NCI-H146 treated with DMSO at 0.1 percent for 48 hours (cell line): ENCODE results near the gene DUSP8.
A peak's percentile ranks its signal among the peaks of the same experiment; 100 is the strongest.
"Not testable (repeated sequence)": the region's sequence is repeated elsewhere in the genome, so short reads cannot be mapped to it uniquely, and the experiment has no call there.

Experiments
- DNase-seq: peaks from one replicate; lab custom pipeline; 2025; ENCODE audit not compliant: unreplicated experiment; lab: John Stamatoyannopoulos, UW

DUSP8 gene

DNA sequence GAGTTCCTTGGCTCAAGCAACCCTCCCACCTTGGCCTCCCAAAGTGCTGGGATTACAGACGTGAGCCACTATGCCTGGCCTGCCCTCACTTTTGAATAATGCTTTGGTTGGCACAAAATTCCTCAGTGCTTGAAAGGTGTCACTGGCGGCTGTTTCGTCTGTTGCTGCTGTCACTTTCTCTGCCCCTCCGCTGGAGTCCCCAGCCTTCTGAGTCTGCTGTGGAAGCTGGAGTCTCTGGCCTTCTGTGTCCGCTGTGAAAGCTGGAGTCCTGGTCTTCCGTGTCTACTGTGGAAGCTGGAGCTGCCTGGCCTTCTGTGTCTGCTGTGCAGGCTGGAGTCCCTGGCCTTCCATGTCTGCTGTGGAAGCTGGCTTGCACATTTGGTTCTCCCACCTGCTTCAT, 17.9 kb upstream of the DUSP8 start:
- DNase-seq = no peak

DNA sequence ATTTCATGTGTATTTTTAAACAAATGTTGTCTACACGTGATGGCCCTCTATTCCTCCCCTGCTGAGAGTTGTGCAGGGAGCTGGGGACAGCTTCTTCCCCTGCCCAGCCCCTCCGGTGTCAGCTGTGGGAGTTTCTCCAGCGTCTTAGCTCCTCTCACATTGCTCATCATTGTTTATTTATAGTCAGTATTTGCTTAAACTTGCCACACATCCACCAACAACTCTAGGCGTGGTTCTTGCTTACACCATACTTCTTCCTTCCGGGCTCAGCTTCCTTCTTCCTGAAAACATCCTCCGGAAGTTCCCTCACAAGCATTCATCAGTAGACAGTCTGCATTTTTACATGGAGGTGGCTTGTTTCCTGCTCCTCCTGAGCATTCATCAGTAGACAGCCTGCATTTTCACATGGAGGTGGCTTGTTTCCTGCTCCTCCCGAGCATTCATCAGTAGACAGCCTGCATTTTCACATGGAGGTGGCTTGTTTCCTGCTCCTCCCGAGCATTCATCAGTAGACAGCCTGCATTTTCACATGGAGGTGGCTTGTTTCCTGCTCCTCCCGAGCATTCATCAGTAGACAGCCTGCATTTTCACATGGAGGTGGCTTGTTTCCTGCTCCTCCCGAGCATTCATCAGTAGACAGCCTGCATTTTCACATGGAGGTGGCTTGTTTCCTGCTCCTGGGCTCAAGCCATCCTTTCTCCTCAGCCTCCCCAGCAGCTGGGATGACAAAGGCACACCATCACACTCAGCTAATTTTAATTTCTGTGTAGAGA, 17.3 kb upstream of the DUSP8 start:
- DNase-seq = not testable (repeated sequence)

DNA sequence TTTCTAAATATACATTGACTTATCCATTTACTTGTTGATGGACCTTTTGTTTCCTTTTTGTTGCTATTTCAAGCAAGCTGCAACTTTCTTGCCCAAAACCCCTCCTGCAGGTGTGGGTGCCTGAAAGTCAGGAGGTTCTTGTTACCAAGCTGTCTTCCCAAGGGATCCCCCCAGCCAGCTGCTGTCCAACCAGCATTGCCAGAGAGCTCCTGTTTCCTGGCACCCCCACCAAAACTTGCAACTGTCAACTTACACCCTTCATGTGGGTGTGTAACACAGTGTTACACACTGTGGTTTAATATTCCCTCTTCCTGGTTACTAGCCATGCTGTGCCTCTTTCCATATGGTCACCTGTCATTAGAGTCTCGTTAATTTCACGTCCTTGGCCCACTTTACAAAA, 14.6 kb upstream of the DUSP8 start:
- DNase-seq = no peak

DNA sequence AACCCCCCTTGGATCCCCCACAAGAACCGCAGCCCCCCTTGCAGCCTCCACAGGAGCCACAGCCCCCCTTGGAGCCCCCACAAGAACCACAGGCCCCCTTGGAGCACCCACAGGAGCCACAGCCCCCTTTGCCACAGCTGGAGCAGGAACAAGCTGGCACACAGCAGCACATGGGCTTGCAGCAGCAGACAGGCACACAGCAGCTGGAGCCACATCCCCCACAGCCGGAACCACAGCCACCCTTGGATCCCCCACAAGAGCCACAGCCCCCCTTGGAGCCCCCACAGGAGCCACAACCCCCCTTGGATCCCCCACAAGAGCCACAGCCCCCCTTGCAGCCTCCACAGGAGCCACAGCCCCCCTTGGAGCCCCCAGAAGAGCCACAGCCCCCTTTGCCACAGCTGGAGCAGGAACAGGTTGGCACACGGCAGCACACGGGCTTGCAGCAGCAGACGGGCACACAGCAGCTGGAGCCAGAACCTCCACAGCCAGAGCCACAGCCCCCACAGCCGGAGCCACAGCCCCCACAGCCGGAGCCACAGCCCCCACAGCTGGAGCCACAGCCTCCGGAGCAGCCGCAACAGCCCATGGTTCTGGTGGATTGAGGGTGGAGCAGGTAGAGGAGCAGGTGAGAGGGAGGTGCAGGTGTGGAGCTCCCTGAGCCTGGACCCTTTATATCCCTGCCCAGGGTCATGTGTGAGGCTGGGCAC, 12.7 kb upstream of the DUSP8 start, which contains the start of gene KRTAP5-1:
TSS of gene KRTAP5-1 (minus strand) at position 623 of the 710 bp plus-strand sequence. CDS start at position 589, 34 bp downstream.
- not testable (repeated sequence) for DNase-seq

DNA sequence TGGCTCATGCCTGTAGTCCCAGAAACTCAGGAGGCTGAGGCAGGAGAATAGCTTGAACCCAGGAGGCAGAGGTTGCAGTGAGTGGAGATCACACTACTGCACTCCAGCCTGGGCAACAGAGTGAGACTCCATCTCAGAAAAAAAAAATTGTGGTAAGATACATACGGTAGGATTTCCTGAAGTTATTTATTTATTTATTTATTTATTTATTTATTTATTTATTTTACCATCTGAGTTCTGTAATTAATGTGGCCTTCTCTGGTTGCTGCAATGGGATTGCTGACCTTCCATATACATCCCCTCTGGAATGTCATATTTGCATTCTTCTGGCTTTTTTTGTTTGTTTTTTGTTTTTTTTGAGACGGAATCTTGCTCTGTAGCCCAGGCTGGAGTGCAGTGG, 10.8 kb upstream of the DUSP8 start:
- DNase-seq = not testable (repeated sequence)

DNA sequence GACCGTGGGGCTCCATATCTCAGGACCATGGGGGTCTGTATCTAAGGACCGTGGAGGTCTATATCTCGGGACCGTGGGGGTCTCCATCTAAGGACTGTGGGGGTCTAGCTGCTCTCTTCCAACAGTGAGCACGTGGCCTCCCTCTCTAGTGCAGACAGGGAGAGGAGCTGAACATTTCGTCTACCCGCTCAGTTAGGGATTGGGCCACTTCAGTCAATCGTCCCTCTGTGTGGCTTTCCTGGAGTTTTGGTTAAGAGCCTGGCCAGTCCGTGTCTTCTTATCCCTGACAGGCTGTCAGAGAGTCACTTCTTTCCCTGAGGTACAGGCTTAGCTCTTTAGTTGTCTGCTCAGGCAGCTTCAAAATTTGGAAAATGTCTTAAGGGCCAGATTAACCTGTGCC, 9.9 kb upstream of the DUSP8 start:
- DNase-seq = no peak

DNA sequence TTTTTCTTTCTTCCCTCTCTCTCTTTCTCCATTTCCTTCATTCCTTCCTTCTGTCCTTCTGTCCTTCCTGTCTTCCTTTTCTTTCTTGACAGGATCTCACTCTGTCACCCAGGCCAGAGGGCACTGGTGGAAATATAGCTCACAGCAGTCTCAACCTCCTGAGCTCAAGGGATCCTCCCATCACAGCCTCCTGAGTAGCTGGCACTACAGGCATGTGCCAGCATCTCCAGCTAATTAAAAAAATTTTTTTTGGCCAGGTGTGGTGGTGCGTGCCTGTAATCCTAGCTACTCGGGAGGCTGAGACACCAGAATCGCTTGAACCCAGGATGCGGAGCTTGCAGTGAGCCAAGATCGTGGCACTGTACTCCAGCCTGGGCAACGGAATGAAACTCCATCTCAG, 4.8 kb upstream of the DUSP8 start:
- no peak for DNase-seq

DNA sequence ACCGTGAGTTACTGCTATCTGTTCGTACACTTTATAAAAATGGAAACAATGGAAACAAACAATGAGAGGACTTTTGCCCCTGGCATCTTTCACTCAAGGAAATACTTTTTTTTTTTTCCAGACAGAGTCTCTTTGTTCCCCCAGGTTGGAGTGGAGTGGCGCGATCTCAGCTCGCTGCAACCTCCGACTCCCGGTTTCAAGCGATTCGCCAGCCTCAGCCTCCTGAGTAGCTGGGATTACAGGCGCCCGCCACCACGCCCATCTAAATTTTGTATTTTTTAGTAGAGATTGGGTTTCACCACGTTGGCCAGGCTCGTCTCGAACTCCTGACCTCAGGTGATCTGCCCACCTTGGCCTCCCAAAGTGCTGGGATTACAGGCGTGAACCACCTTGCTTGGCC, 3.7 kb upstream of the DUSP8 start:
- DNase-seq = not testable (repeated sequence)

DNA sequence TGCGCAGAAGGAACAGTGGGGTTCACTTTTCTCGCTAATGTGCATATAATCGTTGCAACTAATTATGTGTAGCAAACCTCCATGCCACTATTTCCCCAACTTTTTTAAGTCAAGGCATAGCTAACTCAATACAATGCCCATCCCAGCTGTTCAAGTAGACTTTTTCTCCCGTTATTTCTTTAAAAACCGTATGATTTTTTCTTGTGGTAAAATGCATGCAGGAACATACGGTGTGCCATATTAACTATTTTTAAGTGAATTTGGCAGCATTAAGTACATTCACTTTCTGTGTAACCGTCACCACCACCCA, 2.8 kb upstream of the DUSP8 start:
- no peak for DNase-seq

DNA sequence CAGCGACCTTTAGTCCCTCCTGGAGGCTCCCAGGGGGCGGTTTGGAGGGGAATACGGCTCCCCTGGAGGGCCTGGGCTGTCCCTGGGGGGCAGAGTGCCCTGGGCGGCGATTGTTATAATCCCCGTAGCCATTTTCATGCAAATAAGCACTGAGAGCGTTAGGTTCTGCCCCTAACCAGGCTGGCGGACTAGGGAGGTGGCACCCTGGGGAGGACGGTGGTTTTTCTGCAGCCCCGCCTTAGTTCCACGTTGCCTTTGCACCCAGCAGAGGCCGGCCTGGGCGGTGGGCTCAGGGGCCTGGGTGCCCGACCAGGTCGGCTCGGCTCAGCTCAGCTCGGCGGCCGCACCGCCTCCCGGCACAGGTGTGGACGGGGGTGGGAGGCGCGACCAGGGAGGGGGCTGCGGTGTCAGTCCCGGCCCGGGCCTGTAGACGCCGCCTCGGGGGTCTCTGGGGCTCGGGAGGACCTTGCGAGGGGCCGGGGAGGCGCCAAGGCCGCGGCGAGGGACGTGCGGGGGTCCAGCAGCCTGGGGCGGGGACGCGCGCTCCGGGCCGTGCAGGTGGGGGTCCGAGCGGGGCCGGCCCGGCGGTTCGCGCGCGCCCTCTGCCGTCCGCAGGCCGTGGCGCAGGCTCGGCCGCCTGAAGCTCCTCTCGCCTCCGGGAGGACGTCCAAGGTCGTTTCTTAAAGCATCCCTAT, 2.3 kb upstream of the DUSP8 start:
- peak; percentile 91 for DNase-seq

DNA sequence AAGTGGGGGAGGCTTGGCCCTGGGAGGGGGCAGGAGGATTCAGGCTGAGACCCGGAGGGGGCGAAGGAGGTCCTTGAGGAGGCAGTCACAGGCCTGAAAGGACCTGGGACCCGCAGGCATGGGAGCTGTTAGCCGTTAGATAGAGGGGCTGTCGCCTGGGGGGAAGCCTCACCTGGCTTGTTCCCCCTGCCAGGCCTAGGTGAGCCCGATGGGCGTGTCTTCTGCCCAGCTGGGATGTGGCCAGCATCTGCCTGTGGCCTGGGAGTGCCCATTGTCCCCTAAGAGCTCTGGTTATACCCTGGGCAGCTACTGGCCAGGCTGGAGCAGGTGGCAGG, 1.8 kb upstream of the DUSP8 start:
- no peak for DNase-seq

DNA sequence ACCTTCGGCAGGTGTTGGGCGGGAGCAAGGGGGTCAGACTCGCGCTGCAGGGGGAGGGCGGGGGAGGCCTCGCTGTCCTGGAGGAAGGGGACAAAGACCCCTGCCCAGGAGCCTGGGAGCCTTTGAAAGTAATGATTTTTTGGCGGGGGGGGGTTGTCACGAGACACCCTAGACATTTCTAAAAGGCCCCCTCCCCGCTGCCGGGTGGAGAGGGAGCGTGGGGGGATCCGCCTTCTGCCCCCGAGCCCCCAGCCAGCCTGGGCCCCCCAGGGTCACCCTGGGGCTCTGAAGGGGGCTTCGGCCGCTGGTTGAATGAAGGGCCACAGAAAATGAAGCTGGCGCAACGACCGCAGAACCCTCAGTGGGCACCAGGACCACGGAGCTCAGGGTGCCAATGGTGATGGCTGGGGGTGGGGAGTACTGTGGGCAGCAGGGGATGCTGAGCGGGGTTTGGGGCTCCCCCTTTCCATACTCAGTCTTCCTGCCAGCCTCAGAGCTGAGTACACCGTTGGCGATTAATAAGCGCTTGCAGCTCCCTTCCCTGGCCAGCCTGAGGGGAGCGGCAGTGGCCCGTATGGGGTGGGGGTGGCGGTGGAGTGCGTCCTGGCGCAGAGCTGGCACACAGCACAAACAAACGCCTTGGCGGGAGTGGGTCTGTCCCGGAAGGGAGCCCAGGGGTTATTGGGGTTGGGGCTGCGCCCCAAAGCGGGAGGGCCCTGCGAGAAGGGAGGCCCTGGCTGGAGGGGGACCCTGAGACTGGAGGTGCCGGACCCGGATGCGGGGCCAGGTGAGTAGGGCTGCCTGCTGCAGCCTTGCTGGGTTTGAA, 1.2 kb upstream of the DUSP8 start:
- peak; percentile 53 for DNase-seq

DNA sequence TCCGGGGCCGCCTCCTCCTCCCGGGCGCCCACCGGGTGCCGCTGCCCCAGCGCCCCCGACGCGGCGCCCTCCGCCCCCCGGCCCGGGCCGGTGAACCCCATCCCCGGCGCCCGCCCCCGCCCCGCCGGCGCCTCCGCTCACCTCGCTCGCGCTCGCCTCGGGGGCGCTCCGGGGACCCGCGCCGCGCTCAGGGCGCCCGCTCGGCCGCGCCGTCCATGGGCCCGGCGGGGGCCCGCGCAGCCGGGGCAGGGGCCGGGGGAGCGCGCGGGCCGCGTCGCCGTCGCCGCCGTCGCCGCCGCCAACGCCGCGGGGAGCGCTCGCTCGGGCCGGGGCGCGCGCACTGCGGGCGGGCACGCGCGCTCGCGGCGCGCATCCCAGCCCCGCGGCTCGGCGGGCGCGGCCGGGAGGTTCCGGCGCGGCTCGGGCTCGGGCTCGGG, 293 bp downstream of the DUSP8 start:
- DNase-seq = no peak

DNA sequence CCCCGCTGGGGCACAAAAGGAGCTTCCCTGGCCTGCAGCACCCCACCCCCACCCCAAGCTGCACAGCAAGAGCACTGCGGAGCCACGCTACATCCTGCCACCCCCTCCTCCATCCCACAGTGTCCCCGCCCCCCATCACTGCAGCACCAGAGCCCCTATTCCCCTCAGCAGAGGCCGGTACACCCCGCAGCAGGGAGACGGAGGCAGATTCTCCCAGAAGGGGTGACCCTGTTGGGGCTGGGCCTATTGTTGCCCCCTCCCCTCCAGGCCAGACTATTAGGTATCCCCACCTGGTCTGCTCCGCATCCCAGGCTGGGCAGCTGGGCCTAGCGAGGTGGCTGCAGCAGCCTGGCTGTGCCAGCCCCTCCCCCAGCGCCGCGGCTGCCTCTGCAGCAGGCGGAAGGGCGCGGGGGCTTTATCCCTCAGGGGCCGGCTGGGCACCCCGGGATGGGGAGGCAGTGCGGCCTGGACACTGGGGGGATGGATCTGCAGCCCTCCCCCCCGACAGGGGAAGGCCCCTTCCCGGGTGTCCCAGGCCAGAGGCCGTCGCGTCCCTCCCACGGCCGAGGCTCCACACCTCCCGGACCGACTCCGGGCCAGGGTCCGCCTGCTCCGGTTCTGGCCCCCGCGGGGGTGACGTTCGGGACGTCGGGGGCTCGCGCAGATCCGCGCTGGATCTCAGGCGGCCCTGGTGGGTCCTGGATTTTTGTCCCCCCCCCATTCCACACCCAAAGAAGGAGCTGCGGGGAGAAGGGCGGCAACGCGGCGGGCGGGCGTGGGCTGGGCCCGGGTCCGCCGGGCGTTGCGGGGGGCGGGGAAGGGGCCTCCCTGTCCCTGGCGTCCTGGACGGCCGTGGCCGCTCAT, 943 bp downstream of the DUSP8 start:
- DNase-seq = peak; percentile 4

DNA sequence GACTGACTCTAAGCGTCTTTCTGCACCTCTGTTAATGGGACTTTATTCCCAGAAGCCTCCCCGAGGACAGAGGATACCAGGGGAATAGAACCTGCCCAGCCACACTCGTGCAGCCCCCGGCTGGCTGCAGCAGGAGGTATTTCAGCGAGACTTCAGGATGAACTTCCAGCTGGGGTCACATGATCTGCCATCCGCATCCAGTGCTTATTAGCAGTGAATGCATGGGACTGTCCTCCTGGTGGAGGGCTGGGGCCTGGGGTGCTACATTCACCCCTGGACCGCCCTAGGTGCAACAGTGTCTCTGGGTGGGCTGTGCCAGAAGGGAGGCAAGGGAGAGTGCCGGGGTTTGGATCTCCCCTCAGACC, 1.6 kb downstream of the DUSP8 start:
- no peak for DNase-seq

DNA sequence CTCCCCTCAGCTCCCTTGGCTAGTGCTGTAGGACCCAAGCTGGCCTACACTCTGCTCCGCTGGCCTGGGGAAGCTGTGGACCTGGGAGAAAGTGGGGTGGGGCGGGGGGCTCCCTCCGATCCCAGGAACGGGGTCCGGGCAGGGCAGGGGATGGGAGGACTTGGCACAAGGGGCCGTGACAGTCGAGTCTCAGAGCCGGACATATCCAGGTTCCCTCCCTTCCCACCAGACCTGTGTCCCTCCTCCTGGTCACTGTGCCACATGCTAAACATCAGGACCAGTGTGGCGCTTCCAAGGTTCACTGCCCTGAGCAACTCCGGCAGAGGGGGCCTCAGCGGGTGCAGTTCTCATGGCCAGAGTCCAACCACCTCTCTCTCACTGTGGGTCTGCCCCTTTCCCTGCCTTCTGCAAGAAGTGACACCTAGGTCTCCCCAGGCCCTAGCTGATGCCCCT, 2.0 kb downstream of the DUSP8 start:
- DNase-seq = no peak

DNA sequence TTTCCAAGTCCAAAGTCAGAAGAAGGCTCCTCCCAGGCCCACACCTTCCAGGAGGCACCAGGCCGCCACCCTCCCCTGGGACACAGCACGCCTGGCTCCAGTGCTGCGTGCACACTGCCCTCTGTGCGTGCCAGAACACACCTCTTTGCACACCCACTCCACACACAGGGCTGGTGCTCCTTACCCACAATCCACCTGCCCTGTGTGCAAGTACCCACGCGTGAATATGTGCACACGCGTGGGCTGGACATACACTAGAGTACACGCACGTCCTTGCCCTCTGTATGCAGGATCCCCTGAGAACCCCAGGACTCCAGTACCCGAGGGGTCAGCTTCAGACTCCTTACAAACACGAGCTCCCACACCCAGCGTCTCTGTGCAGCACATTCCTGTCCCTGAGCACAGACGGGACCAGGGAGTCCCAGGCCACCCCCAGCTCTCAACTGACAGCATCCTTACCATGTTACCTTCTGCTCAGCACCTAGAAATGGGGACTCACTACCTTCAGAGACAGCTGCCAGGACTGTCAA, 2.8 kb downstream of the DUSP8 start:
- DNase-seq = no peak

DNA sequence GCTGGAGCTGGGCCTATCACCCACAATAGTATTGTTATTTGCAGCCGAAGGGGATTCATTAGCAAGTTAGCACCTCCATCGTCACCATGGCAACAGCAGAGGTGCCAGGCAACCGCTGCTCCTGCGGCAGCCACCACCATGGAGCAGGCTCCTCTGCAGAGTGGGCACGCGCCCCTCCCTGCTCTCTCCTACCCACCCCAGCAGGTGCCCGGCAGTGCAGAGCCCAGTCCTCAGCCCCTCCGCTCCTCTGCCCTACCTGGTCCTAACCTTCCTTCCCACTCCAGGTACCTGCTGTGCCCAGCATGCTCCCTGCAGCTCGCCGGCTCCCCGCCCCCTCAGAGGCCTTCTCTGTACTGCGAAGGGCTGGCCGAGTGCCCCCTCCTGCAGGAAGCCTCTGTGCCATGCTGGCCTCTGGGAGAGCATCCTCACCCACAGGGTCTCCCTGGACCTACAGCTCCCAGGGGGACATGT, 3.6 kb downstream of the DUSP8 start:
- DNase-seq = no peak

DNA sequence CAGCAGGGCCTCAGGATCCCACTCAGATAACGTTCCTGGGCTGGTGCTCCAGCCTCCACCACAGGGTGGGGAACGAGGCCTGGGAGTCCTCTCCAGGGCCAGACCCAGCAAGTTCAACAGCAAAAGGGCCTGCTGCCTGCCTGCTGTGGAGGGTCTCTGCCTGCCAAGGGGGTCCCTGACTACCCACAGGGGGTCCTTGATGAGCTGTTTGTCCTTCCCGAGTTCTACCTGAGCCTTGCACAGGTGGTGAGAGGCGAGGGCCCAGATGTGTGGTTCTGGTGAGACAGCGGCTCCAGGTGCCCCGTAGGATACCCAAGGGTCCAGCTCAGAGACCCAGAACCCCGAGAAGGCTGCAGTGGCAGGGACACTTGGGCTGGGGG, 4.4 kb downstream of the DUSP8 start:
- no peak for DNase-seq
